HG03025 (cell line): ENCODE data around the gene NBL1.

Experiments used
- ATAC-seq: cut with Tn5 transposase; IDR thresholded peaks from one replicate; pipeline ENCODE4 v1.9.1; 2021; ENCODE audit warnings: mild to moderate bottlenecking, moderate library complexity; ENCODE audit not compliant: unreplicated experiment, low FRiP score

NBL1 gene

GRCh38 chr1:19645411-19646251, 1.5 kb downstream of the NBL1 start:
- no peak for ATAC-seq

- no peak for ATAC-seq
Measured at GRCh38 chr1:19646377-19647319, 2.5 kb downstream of the NBL1 start.

- ATAC-seq = no peak
Measured at GRCh38 chr1:19647643-19648042, 3.5 kb downstream of the NBL1 start.

GRCh38 chr1:19648239-19648638, 4.1 kb downstream of the NBL1 start:
- no peak for ATAC-seq

- ATAC-seq = no peak
Measured at GRCh38 chr1:19648689-19649088, 4.6 kb downstream of the NBL1 start.

- ATAC-seq = no peak
Measured at GRCh38 chr1:19650416-19651140, 6.5 kb downstream of the NBL1 start.

GRCh38 chr1:19651141-19651737, 7.1 kb downstream of the NBL1 start:
- ATAC-seq = no peak

- no peak for ATAC-seq
Measured at GRCh38 chr1:19654386-19654785, 10.3 kb downstream of the NBL1 start.

GRCh38 chr1:19654886-19655717, 11.0 kb downstream of the NBL1 start:
- ATAC-seq = no peak

GRCh38 chr1:19655718-19656080, 11.6 kb downstream of the NBL1 start:
- no peak for ATAC-seq

GRCh38 chr1:19656134-19656779, 12.1 kb downstream of the NBL1 start:
- no peak for ATAC-seq

GRCh38 chr1:19656780-19657466, 12.8 kb downstream of the NBL1 start:
- ATAC-seq = no peak

GRCh38 chr1:19657511-19657910, 13.4 kb downstream of the NBL1 start:
- ATAC-seq = no peak

- ATAC-seq = no peak
Measured at GRCh38 chr1:19658186-19658585, 14.1 kb downstream of the NBL1 start.

- no peak for ATAC-seq
Measured at GRCh38 chr1:19661721-19662228, 17.7 kb downstream of the NBL1 start.

GRCh38 chr1:19662313-19662712, 18.2 kb downstream of the NBL1 start:
- ATAC-seq = no peak

GRCh38 chr1:19664453-19665185, 20.5 kb downstream of the NBL1 start, which contains the start of gene HTR6:
TSS of gene HTR6 (plus strand) at chr1:19664875. CDS start at chr1:19665754, 879 bp downstream.
- ATAC-seq = no peak

- no peak for ATAC-seq
Measured at GRCh38 chr1:19665186-19665495, 21.0 kb downstream of the NBL1 start.
